ENCODE data around the gene GLIS1. TPM values are rescaled to one million over a fixed set of nuclear protein-coding genes. Genes with fewer than 3 reads are reported as not detected.

GLIS1 gene
- polyA plus RNA-seq, 3 donors, result not detected

GRCh38 chr1:53591924-53592323, 147.0 kb downstream of the GLIS1 start:
- TF ChIP-seq, protein P1, sequence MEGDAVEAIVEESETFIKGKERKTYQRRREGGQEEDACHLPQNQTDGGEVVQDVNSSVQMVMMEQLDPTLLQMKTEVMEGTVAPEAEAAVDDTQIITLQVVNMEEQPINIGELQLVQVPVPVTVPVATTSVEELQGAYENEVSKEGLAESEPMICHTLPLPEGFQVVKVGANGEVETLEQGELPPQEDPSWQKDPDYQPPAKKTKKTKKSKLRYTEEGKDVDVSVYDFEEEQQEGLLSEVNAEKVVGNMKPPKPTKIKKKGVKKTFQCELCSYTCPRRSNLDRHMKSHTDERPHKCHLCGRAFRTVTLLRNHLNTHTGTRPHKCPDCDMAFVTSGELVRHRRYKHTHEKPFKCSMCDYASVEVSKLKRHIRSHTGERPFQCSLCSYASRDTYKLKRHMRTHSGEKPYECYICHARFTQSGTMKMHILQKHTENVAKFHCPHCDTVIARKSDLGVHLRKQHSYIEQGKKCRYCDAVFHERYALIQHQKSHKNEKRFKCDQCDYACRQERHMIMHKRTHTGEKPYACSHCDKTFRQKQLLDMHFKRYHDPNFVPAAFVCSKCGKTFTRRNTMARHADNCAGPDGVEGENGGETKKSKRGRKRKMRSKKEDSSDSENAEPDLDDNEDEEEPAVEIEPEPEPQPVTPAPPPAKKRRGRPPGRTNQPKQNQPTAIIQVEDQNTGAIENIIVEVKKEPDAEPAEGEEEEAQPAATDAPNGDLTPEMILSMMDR (IDR thresholded peaks at IDR 0.05), result no peak
- Histone ChIP-seq H3K36me3 (replicated peaks in 1 of 2; ENCODE audit: control insufficient read depth in 1 of 2, insufficient read depth in 2 of 2, low read length in 2 of 2) (no peaks in the 10 kb centered on the region), H4K20me1 (ENCODE audit: insufficient read depth, low read length) (no peaks in the 10 kb centered on the region), H3K27ac (ENCODE audit: low read depth in 1 of 2, low read length in 2 of 2) (no peak overlapping the region), H2AFZ (ENCODE audit: insufficient read depth, low read depth, low read length, poor library complexity, severe bottlenecking) (no peak overlapping the region), H3K4me3 (replicated peaks in 1 of 3; ENCODE audit: low read depth in 2 of 3, low read length in 3 of 3) (no peak overlapping the region), H3K4me1 (ENCODE audit: control insufficient read depth in 1 of 2, insufficient read depth in 2 of 2, low read length in 2 of 2) (no peaks in the 10 kb centered on the region), H3K9ac (ENCODE audit: insufficient read depth, low read length, poor library complexity, severe bottlenecking) (no peak overlapping the region), H3K4me2 (replicated peaks; ENCODE audit: extremely low read depth, low read length, poor library complexity, severe bottlenecking) (no peak overlapping the region), H3K9me3 (replicated peaks in 1 of 2; ENCODE audit: control insufficient read depth in 1 of 2, insufficient read depth in 1 of 2, low read length in 2 of 2) (no peaks in the 10 kb centered on the region), H3K27me3 (ENCODE audit: control insufficient read depth in 2 of 2, insufficient read depth in 2 of 2, low read length in 2 of 2) (no peaks in the 10 kb centered on the region), H3K79me2 (ENCODE audit: insufficient read depth, low read length) (no peaks in the 10 kb centered on the region)
- H3K4me3 Mint-ChIP-seq, result no peak overlapping the region
- H3K27ac Mint-ChIP-seq, result no peak overlapping the region
- no peaks in the 10 kb centered on the region for H3K9me3 Mint-ChIP-seq
- intact Hi-C loops (cut with micrococcal nuclease), result no loop called here
- no peaks in the 10 kb centered on the region for H3K4me1 Mint-ChIP-seq
- H3K36me3 Mint-ChIP-seq, result no peaks in the 10 kb centered on the region
- WGBS (ENCODE audit: insufficient coverage), result 93% methylated on average over 4 of the region's 4 CpGs
- DNase-seq, result no peak
- H3K27me3 Mint-ChIP-seq (ENCODE audit: low read depth in 3 of 3), result peaks cover under 1 to 5% (median 2%) of the 10 kb centered on the region in 3 donors

DNA sequence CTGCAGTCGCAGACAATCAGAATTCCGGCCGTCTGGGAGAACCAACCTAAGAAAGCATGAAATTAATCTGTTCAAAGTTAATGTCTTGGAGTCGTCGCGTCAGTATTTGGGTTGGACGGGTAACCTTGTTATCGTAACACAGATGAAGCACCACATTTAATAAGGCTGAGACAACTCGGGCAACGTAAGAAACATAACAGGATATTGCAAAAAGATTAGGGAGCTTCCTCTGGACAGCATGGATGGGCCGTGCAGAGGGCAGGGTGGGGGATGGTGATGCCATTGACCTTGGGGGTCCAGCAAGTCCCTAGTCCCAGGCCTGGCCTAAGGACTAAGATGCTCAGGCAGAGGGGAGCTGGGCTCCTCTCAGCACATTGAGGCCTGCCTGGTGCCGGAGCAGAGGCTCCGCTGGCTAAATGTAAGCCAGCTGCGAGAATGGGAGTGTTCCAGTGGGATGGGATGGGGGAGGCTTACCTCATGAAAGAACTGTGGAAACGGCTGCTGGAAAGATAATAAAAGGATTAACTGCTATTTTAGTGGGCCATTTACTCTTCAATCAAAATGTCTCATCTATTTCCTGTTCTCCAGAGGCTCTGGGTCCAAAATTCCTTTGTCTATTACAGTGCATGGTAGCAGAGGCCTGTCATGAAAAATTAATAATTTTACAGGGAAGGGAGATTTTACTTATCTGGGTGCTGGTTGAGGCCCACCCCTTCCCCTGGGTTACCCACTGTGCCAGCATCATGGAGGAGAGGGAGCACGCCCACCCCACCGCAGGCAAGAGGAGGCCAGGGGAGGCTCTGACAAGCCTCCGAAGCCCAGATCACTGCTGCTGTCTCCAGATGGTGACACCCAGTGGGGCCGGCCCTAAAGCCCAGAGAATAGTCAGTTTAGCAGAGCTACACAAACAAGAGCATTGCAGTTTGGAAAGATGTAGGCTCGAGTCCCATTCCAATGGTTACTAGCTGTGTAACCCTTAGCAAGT, 148.1 kb downstream of the GLIS1 start:
- no peaks in the 10 kb centered on the region for H3K79me2 ChIP-seq (ENCODE audit: insufficient read depth, low read length)
- H3K4me1 Mint-ChIP-seq, result no peaks in the 10 kb centered on the region
- 86% methylated on average over 16 of the region's 20 CpGs for WGBS (ENCODE audit: insufficient coverage)
- no peak overlapping the region for H2AFZ ChIP-seq (ENCODE audit: insufficient read depth, low read depth, low read length, poor library complexity, severe bottlenecking)
- no peak for DNase-seq
- H3K4me2 ChIP-seq (replicated peaks; ENCODE audit: extremely low read depth, low read length, poor library complexity, severe bottlenecking), result no peak overlapping the region
- no peak overlapping the region for H3K4me3 ChIP-seq (replicated peaks in 1 of 3; ENCODE audit: low read depth in 2 of 3, low read length in 3 of 3)
- no peaks in the 10 kb centered on the region for H3K9me3 Mint-ChIP-seq
- H3K36me3 Mint-ChIP-seq, result no peaks in the 10 kb centered on the region
- no peaks in the 10 kb centered on the region for H4K20me1 ChIP-seq (ENCODE audit: insufficient read depth, low read length)
- peak overlapping the region in 1 of 2 donors; percentile 42 for H3K4me3 Mint-ChIP-seq
- peaks cover 2 to 5% (median 2%) of the 10 kb centered on the region in 3 donors for H3K27me3 Mint-ChIP-seq (ENCODE audit: low read depth in 3 of 3)
- H3K4me1 ChIP-seq (ENCODE audit: control insufficient read depth in 1 of 2, insufficient read depth in 2 of 2, low read length in 2 of 2), result no peaks in the 10 kb centered on the region
- TF ChIP-seq, protein P1 (IDR thresholded peaks at IDR 0.05), result no peak
- no peaks in the 10 kb centered on the region for H3K36me3 ChIP-seq (replicated peaks in 1 of 2; ENCODE audit: control insufficient read depth in 1 of 2, insufficient read depth in 2 of 2, low read length in 2 of 2)
- intact Hi-C loops (cut with micrococcal nuclease), result no loop called here
- H3K27ac ChIP-seq (ENCODE audit: low read depth in 1 of 2, low read length in 2 of 2), result no peak overlapping the region
- H3K27me3 ChIP-seq (ENCODE audit: control insufficient read depth in 2 of 2, insufficient read depth in 2 of 2, low read length in 2 of 2), result no peaks in the 10 kb centered on the region
- H3K9ac ChIP-seq (ENCODE audit: insufficient read depth, low read length, poor library complexity, severe bottlenecking), result no peak overlapping the region
- H3K27ac Mint-ChIP-seq, result no peak overlapping the region
- no peaks in the 10 kb centered on the region for H3K9me3 ChIP-seq (replicated peaks in 1 of 2; ENCODE audit: control insufficient read depth in 1 of 2, insufficient read depth in 1 of 2, low read length in 2 of 2)
